Activated CD4-positive, alpha-beta T cell treated with anti-CD3 and anti-CD28 coated beads, Interleukin-2, amount 50 U/mL, for 16 hours (primary cell): ENCODE data around the gene ACAN.
A peak's percentile ranks its signal among the peaks of the same experiment; 100 is the strongest.

Source experiments
- DNase-seq: peaks from one replicate; pipeline ENCODE4 v3.0.0-alpha.2; 2020

Gene ACAN

DNA sequence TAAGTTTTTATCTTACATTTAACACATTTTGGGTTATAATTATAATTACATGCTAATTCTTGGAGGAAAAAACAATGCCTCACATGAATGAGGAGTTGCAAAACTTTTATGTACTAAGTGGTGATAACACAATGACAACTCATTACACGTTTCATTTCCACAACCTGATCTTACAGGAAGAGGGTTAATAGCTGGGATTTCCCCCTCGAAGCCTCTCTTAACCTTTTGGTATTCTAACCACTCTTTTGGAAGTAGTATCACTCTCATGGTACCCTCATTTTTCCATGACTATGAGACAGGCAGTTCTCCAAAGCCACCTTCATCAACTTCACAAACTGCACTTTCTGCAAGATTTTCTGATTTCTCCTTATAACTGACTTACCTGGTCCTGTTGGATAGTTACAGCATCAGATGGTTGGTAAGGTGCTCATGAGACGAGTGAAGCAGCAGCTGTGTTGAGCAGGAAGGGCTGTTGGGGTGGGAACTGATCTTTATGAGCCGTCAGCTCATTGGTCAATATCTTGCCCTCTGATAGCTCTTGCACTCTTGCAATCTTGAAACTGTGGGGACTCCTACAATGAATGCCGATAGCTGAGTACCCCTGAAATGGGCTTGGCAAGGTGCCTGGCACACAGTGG lies 41.6 kb downstream of the ACAN start:
- peak; percentile 18 for DNase-seq

GRCh38 chr15:88845616-88846015 lies 42.4 kb downstream of the ACAN start:
- DNase-seq: no peak

DNA sequence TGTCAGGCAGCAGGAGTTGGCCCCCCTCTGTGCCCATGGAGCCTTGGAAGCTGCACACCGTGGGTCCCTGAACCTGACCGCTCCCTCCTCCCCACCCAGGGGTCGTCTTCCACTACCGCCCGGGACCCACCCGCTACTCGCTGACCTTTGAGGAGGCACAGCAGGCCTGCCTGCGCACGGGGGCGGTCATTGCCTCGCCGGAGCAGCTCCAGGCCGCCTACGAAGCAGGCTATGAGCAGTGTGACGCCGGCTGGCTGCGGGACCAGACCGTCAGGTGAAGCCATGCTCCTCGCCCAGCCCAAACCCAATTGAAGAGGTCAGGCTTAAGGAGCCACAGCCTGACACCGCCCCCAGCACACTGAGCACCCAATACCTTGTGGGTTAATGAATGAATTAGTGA lies 43.9 kb downstream of the ACAN start:
- DNase-seq: no peak

- DNase-seq: no peak
These were observed 45.0 kb downstream of the ACAN start for GRCh38 chr15:88848203-88848602.

DNA sequence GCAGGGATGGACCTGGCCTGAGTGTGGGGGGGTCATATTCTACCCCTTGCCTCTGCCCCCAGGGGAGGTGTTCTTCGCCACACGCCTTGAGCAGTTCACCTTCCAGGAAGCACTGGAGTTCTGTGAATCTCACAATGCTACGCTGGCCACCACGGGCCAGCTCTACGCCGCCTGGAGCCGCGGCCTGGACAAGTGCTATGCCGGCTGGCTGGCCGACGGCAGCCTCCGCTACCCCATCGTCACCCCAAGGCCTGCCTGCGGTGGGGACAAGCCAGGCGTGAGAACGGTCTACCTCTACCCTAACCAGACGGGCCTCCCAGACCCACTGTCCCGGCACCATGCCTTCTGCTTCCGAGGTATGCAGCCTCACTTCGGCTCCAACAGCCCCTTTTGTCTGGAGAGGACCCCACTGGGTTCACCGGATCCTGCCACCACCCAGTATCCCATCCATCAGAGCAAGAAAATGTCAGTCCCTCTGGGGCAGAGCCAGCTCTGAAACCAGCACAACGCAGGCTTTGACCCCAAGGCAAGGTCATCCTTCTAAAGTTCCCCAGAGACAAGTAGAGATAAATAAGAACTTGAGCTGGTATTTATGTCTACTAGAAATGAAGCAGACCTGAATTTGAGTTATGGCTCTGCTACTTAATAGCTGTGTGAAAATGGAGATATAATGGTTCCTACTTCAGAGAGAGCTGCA lies 46.3 kb downstream of the ACAN start:
- no peak for DNase-seq

DNA sequence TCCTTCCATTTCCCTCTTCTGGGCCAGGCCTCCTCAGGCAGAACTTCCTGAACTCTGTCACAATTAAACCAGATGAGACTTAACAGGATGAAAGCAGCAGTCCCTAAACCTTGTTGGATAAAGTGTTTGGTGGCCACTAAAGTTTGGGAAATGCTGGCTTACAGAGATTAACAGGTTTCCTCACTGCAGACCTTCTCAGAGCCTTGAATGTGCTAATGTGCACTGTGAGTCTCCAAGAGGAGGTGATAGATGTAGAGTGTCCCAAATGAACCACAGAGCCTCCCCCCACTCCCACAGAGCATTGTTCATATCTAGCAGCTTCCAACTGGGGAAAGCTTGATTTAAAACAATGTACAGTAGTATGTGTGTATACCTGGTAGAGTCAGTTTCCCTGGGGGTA lies 49.2 kb downstream of the ACAN start:
- DNase-seq: no peak

GRCh38 chr15:88858934-88859333 lies 55.7 kb downstream of the ACAN start:
- no peak for DNase-seq

- no peak for DNase-seq
These were observed 56.3 kb downstream of the ACAN start for GRCh38 chr15:88859550-88859949.

- no peak for DNase-seq
These were observed 57.0 kb downstream of the ACAN start for GRCh38 chr15:88860212-88860611.

DNA sequence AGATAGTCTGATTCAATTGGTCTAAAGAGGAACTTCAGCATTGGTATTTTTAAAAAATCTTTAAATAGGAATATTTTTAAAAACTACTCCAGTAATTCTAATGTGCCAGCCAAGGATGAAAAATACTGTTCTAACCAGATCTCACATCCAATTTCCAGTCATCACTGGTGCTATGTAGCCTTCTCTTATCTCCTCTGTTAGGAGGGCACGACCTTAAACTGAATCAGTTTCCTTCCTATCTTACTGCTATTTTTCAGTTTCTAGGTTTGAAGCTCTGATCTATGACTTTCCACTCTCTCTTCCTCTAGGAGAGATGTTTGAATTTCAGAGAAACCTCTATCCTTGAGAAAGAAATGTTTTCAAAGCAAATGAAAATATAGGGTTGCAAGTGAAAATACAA lies 60.2 kb downstream of the ACAN start:
- no peak for DNase-seq

DNA sequence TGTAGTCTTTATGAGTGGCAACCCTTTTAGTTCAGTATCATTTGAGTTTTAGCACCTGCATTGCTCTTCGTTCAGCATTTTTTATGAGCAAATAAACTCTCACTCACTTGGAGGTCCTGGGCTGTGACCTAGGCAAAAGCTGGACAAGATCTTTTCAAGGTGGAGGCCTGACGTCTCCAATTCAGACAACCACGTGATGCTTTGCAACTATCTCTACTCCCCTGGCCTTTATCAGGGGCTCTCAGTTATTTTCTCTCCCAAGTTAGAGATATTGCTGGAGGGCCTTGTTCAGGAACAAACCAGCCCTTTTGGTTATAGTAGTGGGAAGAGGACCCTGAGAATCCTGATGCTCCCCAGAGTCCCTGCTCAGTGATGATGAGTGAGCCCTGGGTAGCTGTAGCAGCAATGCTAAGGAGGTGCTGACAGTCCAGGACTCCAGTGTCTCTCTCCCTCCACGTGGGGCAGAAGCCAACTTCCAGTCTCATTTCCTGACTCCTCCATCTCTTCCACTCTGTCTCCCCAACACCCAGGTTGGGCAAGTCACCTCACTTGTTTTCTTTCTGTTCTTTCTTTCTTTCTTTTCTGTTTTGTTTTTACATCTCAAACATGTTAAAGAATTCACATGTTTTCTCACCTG lies 61.7 kb downstream of the ACAN start:
- DNase-seq: no peak

DNA sequence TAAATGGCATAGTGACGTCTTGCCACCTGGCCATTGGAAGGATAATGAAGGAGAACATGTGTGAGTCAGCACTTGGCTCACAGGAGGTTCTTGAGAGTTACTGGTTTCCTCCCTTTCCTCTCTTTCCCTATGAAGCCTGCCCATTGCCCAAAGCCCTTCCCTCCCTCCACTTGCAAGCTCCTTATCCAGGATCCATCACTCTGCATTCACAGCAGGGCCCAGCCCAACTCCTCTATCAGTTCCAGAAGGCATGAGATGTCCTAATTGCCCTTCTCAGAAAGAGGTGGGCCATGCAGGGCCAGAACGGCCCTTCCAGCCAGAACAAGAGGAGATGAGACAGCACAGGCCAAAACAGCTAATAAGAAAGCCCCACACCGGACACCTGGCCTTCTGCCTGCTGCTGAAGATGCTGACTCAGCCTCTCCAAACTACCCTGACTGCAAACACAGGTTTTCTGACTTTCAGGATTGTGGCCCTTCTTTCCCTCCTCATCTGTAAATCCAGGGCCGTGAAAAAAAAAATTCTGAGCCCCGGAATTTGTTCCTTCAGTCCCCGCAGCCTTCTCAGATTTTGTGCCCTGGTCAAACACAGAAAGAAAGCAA lies 62.4 kb downstream of the ACAN start:
- no peak for DNase-seq

DNA sequence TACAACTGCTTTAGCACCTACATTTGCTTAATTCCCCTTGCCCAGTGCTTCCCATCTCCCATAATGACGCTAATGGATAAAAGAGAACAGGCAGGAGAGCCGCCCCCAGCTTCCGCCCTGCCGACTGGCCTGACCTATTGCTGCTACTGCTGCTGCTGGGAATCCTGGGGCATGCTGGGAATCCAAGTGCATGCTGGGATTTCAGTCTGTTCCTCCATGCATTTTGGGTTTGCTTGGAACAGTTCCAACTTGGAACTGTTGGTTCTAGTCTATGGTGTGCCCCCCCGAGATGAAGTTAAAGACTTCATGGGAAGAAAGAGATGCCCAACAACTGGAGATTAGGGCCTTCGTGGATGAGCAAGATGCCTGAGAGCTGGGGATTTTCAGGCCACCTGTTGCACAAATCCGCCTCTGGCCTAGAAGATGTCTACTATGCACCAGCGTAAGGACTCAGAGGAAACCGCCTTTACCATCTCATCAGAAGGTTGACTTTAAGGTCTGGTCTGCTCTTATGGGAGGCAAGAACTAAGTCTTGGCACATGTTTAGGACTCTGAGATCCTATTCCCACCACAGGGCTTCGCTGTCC lies 63.2 kb downstream of the ACAN start:
- DNase-seq: no peak

DNA sequence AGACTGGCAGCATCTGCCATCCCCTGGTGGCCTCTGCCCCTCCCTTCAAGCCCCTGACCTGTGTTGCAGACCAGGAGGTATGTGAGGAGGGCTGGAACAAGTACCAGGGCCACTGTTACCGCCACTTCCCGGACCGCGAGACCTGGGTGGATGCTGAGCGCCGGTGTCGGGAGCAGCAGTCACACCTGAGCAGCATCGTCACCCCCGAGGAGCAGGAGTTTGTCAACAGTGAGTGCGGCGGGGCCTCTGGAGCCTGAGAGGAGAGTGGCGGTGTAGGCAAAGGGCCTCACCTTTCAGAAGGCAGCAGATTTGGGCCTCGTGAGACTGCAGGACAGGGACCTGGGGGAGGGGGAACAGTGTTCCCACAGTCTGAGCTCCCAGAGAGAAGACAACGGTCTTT lies 68.1 kb downstream of the ACAN start:
- DNase-seq: no peak

GRCh38 chr15:88872106-88872505 lies 68.9 kb downstream of the ACAN start:
- DNase-seq: no peak

DNA sequence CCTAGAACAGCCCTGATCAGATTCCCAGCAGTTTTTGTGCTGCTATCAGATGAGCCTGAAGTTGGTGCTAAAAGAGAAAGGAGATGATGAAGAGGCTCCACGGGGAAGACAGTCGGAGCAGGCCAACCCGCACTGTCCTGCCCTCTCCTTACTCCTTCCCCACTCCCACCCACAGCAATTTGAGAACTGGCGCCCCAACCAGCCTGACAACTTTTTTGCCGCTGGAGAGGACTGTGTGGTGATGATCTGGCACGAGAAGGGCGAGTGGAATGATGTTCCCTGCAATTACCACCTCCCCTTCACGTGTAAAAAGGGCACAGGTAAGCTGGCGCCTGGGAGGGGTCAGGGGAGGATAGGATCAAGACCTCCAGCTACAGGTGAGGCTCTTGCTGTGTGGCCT lies 69.5 kb downstream of the ACAN start:
- no peak for DNase-seq

GRCh38 chr15:88873786-88874185 lies 70.5 kb downstream of the ACAN start:
- no peak for DNase-seq

- DNase-seq: no peak
These were observed 71.0 kb downstream of the ACAN start for GRCh38 chr15:88874275-88874674.

- DNase-seq: no peak
These were observed 71.4 kb downstream of the ACAN start for GRCh38 chr15:88874684-88875083.

GRCh38 chr15:88876573-88876972 lies 73.3 kb downstream of the ACAN start:
- DNase-seq: no peak

- no peak for DNase-seq
These were observed 74.2 kb downstream of the ACAN start for GRCh38 chr15:88877415-88877814.

GRCh38 chr15:88877906-88878305 lies 74.7 kb downstream of the ACAN start:
- DNase-seq: no peak

DNA sequence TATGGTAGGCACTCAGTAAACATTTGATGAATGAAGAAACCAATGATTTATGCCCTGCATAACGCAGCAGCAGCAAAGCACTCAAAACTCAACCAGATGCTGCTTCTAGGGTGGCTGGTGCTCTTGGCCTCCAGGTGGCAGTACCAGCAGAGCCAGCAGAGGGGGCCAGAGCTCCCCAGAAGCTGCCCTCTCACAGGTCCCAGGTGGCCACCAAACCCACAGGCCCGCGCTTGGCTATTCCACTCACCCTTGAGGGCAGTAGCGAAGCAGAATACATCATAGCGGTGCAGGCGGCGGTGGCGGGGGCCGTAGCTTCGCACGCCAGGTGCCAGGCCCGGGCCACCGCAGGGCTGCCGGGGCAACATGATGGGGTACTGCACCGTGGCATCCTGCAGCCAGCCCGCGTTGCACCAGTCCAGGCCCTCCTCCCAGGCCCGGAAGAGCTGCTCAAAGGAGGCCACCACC lies 75.5 kb downstream of the ACAN start:
- DNase-seq: peak; percentile 51
